ENCODE measurements around the gene AGAP1. TPM values are rescaled to one million over a fixed set of nuclear protein-coding genes. Genes with fewer than 3 reads are reported as not detected.

The AGAP1 gene
- total and polyA plus RNA-seq, 2 donors (not counting 3 experiments of a cell fraction or from before 2014, with no cell fraction given) = 10.2 to 20.9 TPM

DNA sequence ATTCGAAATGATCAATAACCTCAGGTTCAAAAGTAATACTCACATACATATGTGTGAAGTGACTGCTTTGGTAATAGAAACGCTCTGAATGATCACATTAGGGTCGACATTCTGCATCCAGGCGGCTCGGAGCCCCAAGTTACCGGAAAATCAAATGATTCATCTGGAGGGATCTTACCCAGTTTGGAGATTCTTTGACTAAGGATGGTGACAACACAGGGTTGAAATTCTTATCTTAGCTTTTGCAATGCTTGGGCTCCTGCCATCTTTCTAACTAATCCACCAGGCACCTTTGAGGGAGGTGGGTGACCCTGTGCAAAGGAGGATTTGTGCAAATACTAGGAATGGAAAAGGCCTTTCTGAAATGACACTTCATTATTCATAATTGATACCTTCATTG, 663.5 kb downstream of the AGAP1 start:
- DNase-seq (ENCODE audit: low read depth, low spot score) (no peak), FAIRE-seq (no peak)
- Histone ChIP-seq H3K36me3 (ENCODE audit: control insufficient read depth in 2 of 2, extremely low read depth in 1 of 2, insufficient read depth in 2 of 2, low read length in 2 of 2) (no peaks in the 10 kb centered on the region), H3K79me2 (ENCODE audit: control insufficient read depth, insufficient read depth, low read length) (no peaks in the 10 kb centered on the region), H3K9ac (replicated peaks; ENCODE audit: extremely low read depth, insufficient read depth, low read length) (no peak overlapping the region), H2AFZ (ENCODE audit: low read depth, low read length) (no peak overlapping the region), H3K9me1 (replicated peaks; ENCODE audit: control insufficient read depth, extremely low read depth, insufficient read depth, low read length) (no peaks in the 10 kb centered on the region), H3K27me3 (ENCODE audit: control insufficient read depth in 2 of 2, insufficient read depth in 2 of 2, low read length in 2 of 2) (peaks cover 0 to 16% of the 10 kb centered on the region in 2 experiments), H3K27ac (ENCODE audit: insufficient read depth, low read depth, low read length) (no peak overlapping the region), H3K9me3 (replicated peaks; ENCODE audit: control insufficient read depth, insufficient read depth, low read length) (no peaks in the 10 kb centered on the region), H3K4me1 (ENCODE audit: control insufficient read depth, extremely low read depth, insufficient read depth, low read length) (no peaks in the 10 kb centered on the region), H3K4me3 (replicated peaks in 1 of 3; ENCODE audit: insufficient read depth in 1 of 3, low read depth in 1 of 3, low read length in 3 of 3) (no peak overlapping the region), H4K20me1 (replicated peaks; ENCODE audit: control insufficient read depth, extremely low read depth, insufficient read depth, low read length) (no peaks in the 10 kb centered on the region), H3K4me2 (ENCODE audit: insufficient read depth, low read length) (no peak overlapping the region)
- ChIA-PET CTCF (no interaction called here), POLR2A (no interaction called here)
- intact Hi-C loops (cut with micrococcal nuclease) (no loop called here), dilution Hi-C loops (cut with MboI; ENCODE audit: extremely low pct_ligation_motif_present, low sequenced_read_pairs) (no loop called here)
- TF ChIP-seq POLR2A (IDR thresholded peaks at IDR 0.05; ENCODE audit: low read depth, low read length) (no peak), JUN (IDR thresholded peaks at IDR 0.05; ENCODE audit: borderline replicate concordance, insufficient read depth, insufficient read length, low read depth) (no peak), MYC (IDR thresholded peaks at IDR 0.05; ENCODE audit: low read depth, low read length) (no peak), FOS (IDR thresholded peaks at IDR 0.05; ENCODE audit: borderline replicate concordance, insufficient read depth, low read length) (no peak), POLR2AphosphoS5 (IDR thresholded peaks at IDR 0.05; ENCODE audit: insufficient read depth, low read depth, low read length) (no peak), GATA2 (IDR thresholded peaks at IDR 0.05; ENCODE audit: insufficient read depth, insufficient read length, low read depth, low read length) (no peak), MAX (IDR thresholded peaks at IDR 0.05; ENCODE audit: insufficient read depth, insufficient read length) (no peak), EZH2 (IDR thresholded peaks at IDR 0.05; ENCODE audit: borderline replicate concordance, low read depth, low read length, severe bottlenecking) (no peak)
- TF ChIP-seq, protein P1, sequence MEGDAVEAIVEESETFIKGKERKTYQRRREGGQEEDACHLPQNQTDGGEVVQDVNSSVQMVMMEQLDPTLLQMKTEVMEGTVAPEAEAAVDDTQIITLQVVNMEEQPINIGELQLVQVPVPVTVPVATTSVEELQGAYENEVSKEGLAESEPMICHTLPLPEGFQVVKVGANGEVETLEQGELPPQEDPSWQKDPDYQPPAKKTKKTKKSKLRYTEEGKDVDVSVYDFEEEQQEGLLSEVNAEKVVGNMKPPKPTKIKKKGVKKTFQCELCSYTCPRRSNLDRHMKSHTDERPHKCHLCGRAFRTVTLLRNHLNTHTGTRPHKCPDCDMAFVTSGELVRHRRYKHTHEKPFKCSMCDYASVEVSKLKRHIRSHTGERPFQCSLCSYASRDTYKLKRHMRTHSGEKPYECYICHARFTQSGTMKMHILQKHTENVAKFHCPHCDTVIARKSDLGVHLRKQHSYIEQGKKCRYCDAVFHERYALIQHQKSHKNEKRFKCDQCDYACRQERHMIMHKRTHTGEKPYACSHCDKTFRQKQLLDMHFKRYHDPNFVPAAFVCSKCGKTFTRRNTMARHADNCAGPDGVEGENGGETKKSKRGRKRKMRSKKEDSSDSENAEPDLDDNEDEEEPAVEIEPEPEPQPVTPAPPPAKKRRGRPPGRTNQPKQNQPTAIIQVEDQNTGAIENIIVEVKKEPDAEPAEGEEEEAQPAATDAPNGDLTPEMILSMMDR (IDR thresholded peaks at IDR 0.05; ENCODE audit: extremely low read depth in 1 of 2, insufficient read depth in 1 of 2, low read depth in 1 of 2, low read length in 2 of 2) = no peak
- BruUV-seq (replicated peaks) = no TSS peak

Data from endothelial cell of umbilical vein (primary cell).